Thoracic aorta (tissue), 2 donors: ENCODE data around the gene ACSL6. TPM values are rescaled to one million over a fixed set of nuclear protein-coding genes. Genes with fewer than 3 reads are reported as not detected.

ENCODE experiments used
- ATAC-seq: fragments of 150-250 bp; one replicate; pipeline ENCODE4 v1.8.0; 2017; ENCODE audit warnings: low read depth; ENCODE audit not compliant: insufficient number of reproducible peaks, low FRiP score
- DNase-seq: peaks from one replicate; pipeline ENCODE4 v3.0.0-alpha.2; 2020; ENCODE audit warnings: low spot score
- H3K27ac ChIP-seq, 2 donors: fragments of 200-600 bp; sonication (generic); 1 replicate in 1 of 2; 2 replicates in 1 of 2; pipeline ENCODE4 v1.5.1; 2016; ENCODE audit warnings: mild to moderate bottlenecking in 2 of 2, moderate library complexity in 2 of 2
- H3K27me3 ChIP-seq: fragments of 200-600 bp; sonication (generic); replicated peaks from 2 replicates; pipeline ENCODE4 v1.6.0; 2016; ENCODE audit warnings: mild to moderate bottlenecking; ENCODE audit not compliant: insufficient read depth
- H3K36me3 ChIP-seq: fragments of 200-600 bp; sonication (generic); one replicate; pipeline ENCODE4 v1.5.1; 2016
- H3K4me1 ChIP-seq, 2 donors: fragments of 200-600 bp; sonication (generic); 1 replicate in 1 of 2; 2 replicates in 1 of 2; pipeline versions ENCODE4 v1.5.1 to v1.6.0; 2016; ENCODE audit warnings: low read depth in 2 of 2, mild to moderate bottlenecking in 1 of 2; ENCODE audit not compliant: control insufficient read depth in 1 of 2
- H3K4me3 ChIP-seq: fragments of 200-600 bp; sonication (generic); 2 replicates; pipeline ENCODE4 v1.5.1; 2016; ENCODE audit warnings: mild to moderate bottlenecking
- H3K9me3 ChIP-seq: fragments of 200-600 bp; sonication (generic); 2 replicates; pipeline ENCODE4 v1.5.1; 2016
- total RNA-seq, 2 donors: library from RNA; depleted of rRNA; stranded (reverse); fragments of >200 nt; gene quantifications; one replicate each; pipeline versions ENCODE4 v1.1.0 to v1.2.3, GENCODE V29; 2016
- TF ChIP-seq, protein P1 (sequence below): fragments of 200-600 bp; sonication (generic); IDR thresholded peaks from one replicate; pipeline ENCODE4 v1.5.1; 2019; ENCODE audit warnings: antibody characterized with exemption

The ACSL6 gene
- total RNA-seq, 2 donors from 2014 or later: 1.6 TPM

DNA sequence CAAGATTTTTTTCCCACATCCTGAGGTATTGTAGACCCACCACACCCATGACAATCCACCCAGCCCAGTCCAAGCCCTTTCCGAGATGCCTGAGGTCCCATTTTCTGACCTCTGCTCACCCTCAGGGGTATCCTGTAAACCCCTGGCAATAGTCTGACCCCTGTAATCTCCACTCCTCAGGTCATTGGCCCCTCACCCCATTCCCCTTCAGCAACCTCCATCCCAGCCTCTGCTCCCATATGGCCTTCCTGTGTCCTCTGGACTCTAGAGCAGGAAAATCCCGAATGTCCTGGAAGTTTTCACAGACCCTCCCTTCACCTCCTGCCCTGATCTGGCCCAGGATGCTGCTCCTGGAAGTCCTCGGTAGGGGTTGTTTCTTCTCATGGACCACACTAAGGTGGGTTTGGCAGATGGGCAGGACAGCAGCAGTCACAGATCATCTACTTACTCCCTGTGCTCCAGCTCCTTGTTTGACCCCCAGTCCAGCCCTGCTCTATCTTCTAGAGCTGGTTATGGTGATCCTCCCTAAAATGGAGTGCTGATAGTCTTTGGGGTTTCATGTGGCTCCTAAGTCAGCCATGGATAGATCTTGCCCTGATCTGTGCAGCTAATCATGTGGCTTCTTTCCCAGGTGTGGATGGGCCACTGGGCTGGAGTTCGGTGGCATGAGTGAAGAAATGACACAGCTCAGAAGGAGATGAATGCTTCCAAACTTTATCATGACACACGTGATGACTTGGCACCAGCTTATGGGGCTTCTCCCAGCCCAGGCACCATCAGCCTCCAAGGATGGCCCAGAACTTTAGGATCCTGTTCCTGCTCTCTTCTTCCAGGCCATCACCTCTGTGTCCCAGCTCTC, 12.0 kb upstream of the ACSL6 start:
- no peaks in the 10 kb centered on the region for H3K36me3 ChIP-seq
- no peak overlapping the region for H3K4me3 ChIP-seq
- H3K27ac ChIP-seq: no peak overlapping the region
- no peak for ATAC-seq
- no peaks in the 10 kb centered on the region for H3K4me1 ChIP-seq
- TF ChIP-seq, protein P1, sequence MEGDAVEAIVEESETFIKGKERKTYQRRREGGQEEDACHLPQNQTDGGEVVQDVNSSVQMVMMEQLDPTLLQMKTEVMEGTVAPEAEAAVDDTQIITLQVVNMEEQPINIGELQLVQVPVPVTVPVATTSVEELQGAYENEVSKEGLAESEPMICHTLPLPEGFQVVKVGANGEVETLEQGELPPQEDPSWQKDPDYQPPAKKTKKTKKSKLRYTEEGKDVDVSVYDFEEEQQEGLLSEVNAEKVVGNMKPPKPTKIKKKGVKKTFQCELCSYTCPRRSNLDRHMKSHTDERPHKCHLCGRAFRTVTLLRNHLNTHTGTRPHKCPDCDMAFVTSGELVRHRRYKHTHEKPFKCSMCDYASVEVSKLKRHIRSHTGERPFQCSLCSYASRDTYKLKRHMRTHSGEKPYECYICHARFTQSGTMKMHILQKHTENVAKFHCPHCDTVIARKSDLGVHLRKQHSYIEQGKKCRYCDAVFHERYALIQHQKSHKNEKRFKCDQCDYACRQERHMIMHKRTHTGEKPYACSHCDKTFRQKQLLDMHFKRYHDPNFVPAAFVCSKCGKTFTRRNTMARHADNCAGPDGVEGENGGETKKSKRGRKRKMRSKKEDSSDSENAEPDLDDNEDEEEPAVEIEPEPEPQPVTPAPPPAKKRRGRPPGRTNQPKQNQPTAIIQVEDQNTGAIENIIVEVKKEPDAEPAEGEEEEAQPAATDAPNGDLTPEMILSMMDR: no peak
- H3K9me3 ChIP-seq: no peaks in the 10 kb centered on the region
- no peak for DNase-seq
- no peaks in the 10 kb centered on the region for H3K27me3 ChIP-seq

DNA sequence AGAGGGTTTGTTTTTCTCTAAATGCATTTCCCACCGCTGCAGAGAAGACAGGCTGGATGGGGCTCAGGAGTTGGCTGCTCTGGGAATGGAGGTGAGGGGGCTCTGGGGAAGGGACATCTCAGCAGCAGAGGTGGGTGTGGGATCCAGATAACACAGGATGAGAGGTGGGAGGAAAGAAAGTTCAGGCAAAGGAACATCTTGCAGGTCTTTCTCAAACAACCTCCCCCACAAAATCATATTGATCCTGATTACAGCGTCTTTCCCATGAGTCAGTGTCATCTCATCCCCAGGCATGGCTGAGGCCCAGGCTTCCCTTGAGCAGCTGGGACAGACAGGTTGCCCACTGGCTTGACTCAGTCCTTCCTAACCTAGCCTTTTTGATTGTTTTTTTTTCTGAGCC, 11.3 kb upstream of the ACSL6 start:
- DNase-seq (no peak), ATAC-seq (no peak)
- Histone ChIP-seq H3K9me3 (no peaks in the 10 kb centered on the region), H3K4me3 (no peak overlapping the region), H3K4me1 (no peaks in the 10 kb centered on the region), H3K36me3 (no peaks in the 10 kb centered on the region), H3K27me3 (no peaks in the 10 kb centered on the region), H3K27ac (no peak overlapping the region)
- TF ChIP-seq, protein P1: no peak

DNA sequence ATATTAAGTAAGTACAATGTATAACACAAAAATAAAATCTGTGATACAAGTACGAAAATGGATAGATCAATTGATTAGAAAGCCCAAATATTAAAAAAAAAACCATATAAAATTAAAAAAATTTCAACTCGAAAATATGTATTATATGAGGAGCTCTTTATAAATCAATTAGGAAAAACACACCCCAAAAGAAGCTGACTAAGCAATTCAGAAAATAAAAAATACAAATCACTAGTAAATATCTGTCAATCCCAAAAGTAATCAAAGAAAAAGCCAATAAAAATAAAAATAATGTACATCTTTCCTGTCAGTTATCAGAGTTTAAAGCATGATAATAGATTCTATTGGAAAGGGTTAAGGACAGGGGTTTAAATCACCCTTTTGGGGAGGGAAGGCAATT, 10.2 kb upstream of the ACSL6 start:
- TF ChIP-seq, protein P1: no peak

DNA sequence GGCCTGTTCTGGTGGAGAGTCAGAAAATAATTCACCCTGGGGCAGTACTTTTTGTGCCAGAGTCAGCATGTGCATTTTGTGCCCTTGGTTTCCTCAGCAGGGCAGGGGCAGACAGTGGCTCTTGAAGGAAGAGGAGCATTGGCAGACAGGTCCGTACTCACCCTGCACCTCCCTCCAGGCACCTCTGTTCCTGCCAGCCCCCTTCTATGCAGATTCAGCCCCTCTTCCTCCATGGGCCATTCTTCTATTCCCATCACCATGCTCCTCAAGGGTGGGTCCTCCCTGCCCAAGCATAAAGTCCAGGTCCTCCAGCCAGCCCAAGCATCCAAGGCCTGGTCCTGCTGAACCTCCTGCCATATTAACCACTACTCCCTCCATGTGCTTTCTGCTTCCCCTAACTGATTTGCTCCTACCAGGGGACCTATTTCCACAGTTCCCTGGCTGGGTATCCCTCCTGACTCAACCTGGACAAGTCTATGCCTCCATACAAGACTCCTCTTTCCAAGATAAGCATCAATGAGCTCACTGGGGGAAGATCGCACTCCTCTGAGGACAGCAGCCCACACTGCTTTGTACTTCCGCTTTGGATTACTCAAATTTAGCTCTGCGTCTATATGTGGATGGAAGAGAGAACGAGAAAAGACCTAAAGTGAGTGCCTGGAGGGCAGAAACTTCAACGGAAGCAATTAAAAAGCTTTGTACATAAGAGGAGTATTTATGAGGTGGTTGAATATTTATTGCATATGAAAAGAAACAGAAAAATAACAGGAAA, 9.3 kb upstream of the ACSL6 start:
- no peaks in the 10 kb centered on the region for H3K9me3 ChIP-seq
- H3K27me3 ChIP-seq: no peaks in the 10 kb centered on the region
- DNase-seq: no peak
- no peaks in the 10 kb centered on the region for H3K4me1 ChIP-seq
- no peak overlapping the region for H3K27ac ChIP-seq
- no peak for ATAC-seq
- no peak overlapping the region for H3K4me3 ChIP-seq
- TF ChIP-seq, protein P1: no peak
- H3K36me3 ChIP-seq: no peaks in the 10 kb centered on the region

More for the DNA sequence above, 10.2 kb upstream of the ACSL6 start:
- Histone ChIP-seq H3K9me3 (no peaks in the 10 kb centered on the region), H3K4me3 (no peak overlapping the region), H3K4me1 (no peaks in the 10 kb centered on the region), H3K27ac (no peak overlapping the region), H3K27me3 (no peaks in the 10 kb centered on the region), H3K36me3 (no peaks in the 10 kb centered on the region)
- ATAC-seq (no peak), DNase-seq (no peak)

DNA sequence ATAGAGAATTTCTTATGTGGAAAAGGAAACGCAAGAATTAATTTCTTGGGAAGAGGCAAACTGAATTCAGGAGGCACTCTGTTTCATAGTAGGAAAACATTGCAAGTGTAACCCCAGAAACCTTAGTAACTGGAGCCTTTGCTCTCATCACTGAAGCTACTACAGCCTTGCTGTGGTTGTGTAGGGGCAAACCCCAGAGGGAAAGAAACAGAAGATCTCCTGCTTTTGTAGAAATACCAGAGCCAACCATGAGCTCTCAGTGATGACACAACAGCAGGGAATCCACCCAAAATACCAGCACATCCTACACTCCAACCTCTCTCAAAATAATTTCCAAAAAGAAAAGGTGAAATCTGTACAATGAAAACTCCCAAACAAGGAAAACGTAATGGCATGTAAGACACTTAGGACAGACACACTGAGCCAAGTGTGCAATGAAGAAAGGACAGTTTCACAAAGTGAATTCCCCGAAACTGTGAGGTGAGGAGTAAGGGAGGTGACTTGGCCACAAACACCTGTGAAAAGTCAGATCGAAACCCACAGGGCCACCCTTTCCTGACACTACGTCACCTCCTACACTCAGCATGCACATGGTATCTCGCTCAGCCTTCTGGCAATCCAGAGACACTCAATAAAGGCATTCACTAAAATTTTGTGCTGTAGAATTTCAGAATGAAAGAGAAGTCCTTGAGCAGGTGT, 8.5 kb upstream of the ACSL6 start:
- H3K4me3 ChIP-seq: no peak overlapping the region
- H3K27ac ChIP-seq: no peak overlapping the region
- no peaks in the 10 kb centered on the region for H3K9me3 ChIP-seq
- DNase-seq: no peak
- no peaks in the 10 kb centered on the region for H3K36me3 ChIP-seq
- TF ChIP-seq, protein P1: no peak
- ATAC-seq: no peak
- H3K27me3 ChIP-seq: no peaks in the 10 kb centered on the region
- no peaks in the 10 kb centered on the region for H3K4me1 ChIP-seq
